Activated naive CD8-positive, alpha-beta T cell treated with anti-CD3 and anti-CD28 coated beads, Interleukin-2, amount 10 ng/mL, durations not matched to agents 7 days and 5 days (primary cell): ENCODE data around the gene SPATA18. TPM values are rescaled to one million over a fixed set of nuclear protein-coding genes. Genes with fewer than 3 reads are reported as not detected.
"Not testable (repeated sequence)": the region's sequence is repeated elsewhere in the genome, so short reads cannot be mapped to it uniquely, and the experiment has no call there.

Experiments
- ATAC-seq: fragments of 150-1000 bp; cut with Tn5 transposase; one replicate; pipeline ENCODE4 v1.10.0; 2021; ENCODE audit warnings: low read depth, moderate library complexity
- POLR2A ChIA-PET: fragments of 350-600 bp; sonication (Branson Sonifier 250); formaldehyde crosslinking; loops from one replicate; lab custom pipeline; 2021; ENCODE audit warnings: antibody characterized with exemption; lab: Charles Lee
- DNase-seq: peaks from one replicate; pipeline ENCODE4 v3.0.0; 2021
- H3K27ac Mint-ChIP-seq: one replicate; pipeline ENCODE4 v1.8.0; 2022; ENCODE audit warnings: mild to moderate bottlenecking, mixed read lengths
- H3K27me3 Mint-ChIP-seq: one replicate; pipeline ENCODE4 v1.8.0; 2022; ENCODE audit warnings: mild to moderate bottlenecking, moderate library complexity, mixed read lengths
- H3K36me3 Mint-ChIP-seq: one replicate; pipeline ENCODE4 v1.8.0; 2021; ENCODE audit warnings: mild to moderate bottlenecking, mixed read lengths
- H3K4me1 Mint-ChIP-seq: one replicate; pipeline ENCODE4 v1.8.0; 2021; ENCODE audit warnings: mixed read lengths
- H3K4me3 Mint-ChIP-seq: one replicate; pipeline ENCODE4 v1.8.0; 2022; ENCODE audit warnings: mild to moderate bottlenecking, moderate library complexity, mixed read lengths
- H3K9me3 Mint-ChIP-seq: one replicate; pipeline ENCODE4 v1.8.0; 2021; ENCODE audit warnings: mixed read lengths
- total RNA-seq, 2 experiments: library from RNA; stranded (reverse); gene quantifications; one replicate each; pipeline ENCODE4 v1.2.3, GENCODE V29; 2021

SPATA18 gene
- total RNA-seq, 2 experiments from 2014 or later = 0.09 to 0.55 TPM

DNA sequence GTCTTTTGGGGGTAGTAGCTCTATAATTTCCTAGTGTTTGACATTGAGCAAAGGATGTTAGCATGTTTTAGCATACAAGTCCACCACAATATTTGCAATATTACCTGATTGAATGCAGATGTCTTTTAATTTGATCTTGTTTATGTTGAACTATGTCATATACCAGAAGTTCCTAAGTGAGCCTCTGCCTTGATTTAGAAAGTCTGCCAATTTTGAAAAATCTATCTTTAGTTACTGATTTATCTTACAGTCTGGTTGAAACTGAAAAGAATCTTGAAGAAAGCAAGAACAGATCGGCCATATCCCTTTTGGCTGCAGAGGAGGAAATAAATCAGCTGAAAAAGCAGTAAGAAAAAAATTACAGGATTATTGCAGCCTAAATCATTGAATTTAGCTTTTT is 18.5 kb downstream of the SPATA18 start:
- H3K9me3 Mint-ChIP-seq = no peaks in the 10 kb centered on the region
- no peak overlapping the region for H3K27ac Mint-ChIP-seq
- ATAC-seq (no peak), DNase-seq (no peak)
- POLR2A ChIA-PET = no interaction called here
- H3K4me3 Mint-ChIP-seq = no peak overlapping the region
- H3K27me3 Mint-ChIP-seq = peaks cover 20% of the 10 kb centered on the region
- H3K4me1 Mint-ChIP-seq = no peaks in the 10 kb centered on the region
- H3K36me3 Mint-ChIP-seq = no peaks in the 10 kb centered on the region

DNA sequence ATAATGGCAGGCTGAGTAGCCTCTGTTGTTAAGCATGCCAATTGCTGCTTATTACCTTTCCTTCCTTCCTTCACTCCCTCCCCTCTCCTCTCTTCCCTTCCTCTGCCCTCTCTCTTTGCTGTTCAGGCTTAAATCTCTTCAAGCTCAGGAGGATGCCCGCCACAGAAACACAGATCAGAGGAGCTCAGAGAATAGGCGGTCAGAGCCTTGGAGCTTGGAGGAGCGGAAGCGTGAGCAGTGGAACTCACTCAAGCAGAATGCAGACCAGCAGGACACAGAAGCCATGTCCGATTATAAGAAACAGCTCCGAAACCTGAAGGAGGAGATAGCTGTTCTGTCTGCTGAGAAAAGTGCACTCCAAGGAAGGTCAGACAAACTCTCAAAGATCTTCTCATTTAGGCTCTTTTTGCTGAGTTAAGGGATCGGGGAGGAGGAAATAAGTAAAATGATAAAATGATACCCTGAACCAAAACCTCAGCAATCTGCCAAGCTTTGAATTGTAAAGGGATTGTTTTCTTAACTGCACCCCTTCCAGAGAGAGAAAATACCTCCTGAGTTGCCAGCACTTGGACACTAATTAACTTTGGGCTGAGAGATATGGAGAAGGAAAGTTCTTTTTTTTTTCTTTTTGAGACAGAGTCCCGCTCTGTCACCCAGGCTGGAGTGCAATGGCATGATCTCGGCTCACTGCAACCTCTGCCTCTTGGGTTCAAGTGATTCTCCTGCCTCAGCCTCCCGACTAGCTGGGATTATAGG is 20.9 kb downstream of the SPATA18 start:
- H3K27ac Mint-ChIP-seq = no peak overlapping the region
- H3K9me3 Mint-ChIP-seq = no peaks in the 10 kb centered on the region
- H3K4me1 Mint-ChIP-seq = no peaks in the 10 kb centered on the region
- H3K36me3 Mint-ChIP-seq = no peaks in the 10 kb centered on the region
- H3K4me3 Mint-ChIP-seq = no peak overlapping the region
- no peak for ATAC-seq
- H3K27me3 Mint-ChIP-seq = peaks cover 36% of the 10 kb centered on the region
- no peak for DNase-seq
- POLR2A ChIA-PET = no interaction called here

DNA sequence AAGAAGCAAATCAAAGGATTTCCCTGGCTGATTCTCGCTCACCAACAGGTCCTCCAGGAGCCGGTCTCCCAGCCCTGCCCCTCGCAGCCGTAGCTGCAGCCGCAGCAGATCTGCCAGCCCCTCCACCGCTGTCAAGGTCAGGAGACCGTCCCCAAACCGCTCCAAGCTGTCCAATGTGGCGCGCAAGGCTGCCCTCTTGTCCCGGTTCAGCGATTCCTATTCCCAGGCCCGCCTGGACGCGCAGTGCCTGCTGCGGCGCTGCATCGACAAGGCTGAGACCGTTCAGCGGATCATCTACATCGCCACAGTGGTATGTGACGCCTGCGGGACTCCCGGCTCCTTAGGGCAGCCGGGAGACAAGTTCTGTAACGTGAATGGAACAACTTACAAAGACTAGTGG is 25.6 kb downstream of the SPATA18 start:
- ATAC-seq (no peak), DNase-seq (no peak)
- no peaks in the 10 kb centered on the region for H3K36me3 Mint-ChIP-seq
- no peak overlapping the region for H3K4me3 Mint-ChIP-seq
- peaks cover 1% of the 10 kb centered on the region for H3K9me3 Mint-ChIP-seq
- H3K4me1 Mint-ChIP-seq = no peaks in the 10 kb centered on the region
- POLR2A ChIA-PET = no interaction called here
- H3K27ac Mint-ChIP-seq = no peak overlapping the region
- H3K27me3 Mint-ChIP-seq = peaks cover 48% of the 10 kb centered on the region

DNA sequence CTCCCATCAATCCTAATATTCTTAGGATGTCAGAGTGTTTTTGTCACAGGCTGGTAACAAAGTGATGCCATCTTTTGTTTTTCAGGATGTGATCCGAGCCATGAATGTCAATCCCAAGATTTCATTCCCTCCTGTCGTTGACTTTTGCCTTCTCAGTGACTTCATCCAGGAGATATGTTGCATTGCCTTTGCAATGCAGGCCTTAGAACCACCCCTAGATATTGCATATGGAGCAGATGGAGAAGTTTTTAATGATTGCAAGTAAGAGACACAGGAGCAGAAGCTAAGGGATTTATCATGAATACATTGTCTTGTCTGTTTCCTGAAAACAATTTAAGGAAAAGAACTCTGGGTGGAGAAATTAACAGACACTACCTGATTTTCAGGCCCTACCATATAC is 28.6 kb downstream of the SPATA18 start:
- DNase-seq (no peak), ATAC-seq (no peak)
- POLR2A ChIA-PET = no interaction called here
- no peak overlapping the region for H3K27ac Mint-ChIP-seq
- H3K36me3 Mint-ChIP-seq = no peaks in the 10 kb centered on the region
- H3K4me1 Mint-ChIP-seq = no peaks in the 10 kb centered on the region
- peaks cover 1% of the 10 kb centered on the region for H3K9me3 Mint-ChIP-seq
- no peak overlapping the region for H3K4me3 Mint-ChIP-seq
- peaks cover 46% of the 10 kb centered on the region for H3K27me3 Mint-ChIP-seq

DNA sequence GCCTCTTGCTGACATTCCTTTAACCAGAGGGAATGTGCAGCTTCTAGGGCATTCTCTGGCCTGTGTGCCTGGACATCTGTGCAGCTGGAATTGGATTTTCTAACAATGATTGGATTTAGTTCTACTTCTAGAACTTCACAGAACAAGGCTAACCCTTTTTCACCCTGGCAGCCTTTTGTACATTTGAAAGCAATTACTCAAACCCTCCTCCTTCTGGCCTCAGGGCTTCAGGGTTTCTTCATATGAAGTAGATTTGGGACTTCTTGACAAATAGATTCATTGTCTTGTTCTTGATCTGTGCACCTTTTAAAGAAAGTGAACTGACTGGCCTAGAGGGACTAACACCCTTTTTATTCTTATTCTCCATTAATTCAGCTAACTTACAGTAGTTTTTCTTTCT is 30.1 kb downstream of the SPATA18 start:
- no peaks in the 10 kb centered on the region for H3K36me3 Mint-ChIP-seq
- H3K27me3 Mint-ChIP-seq = peaks cover 33% of the 10 kb centered on the region
- no peak overlapping the region for H3K4me3 Mint-ChIP-seq
- POLR2A ChIA-PET = no interaction called here
- no peaks in the 10 kb centered on the region for H3K4me1 Mint-ChIP-seq
- H3K27ac Mint-ChIP-seq = no peak overlapping the region
- ATAC-seq (no peak), DNase-seq (no peak)
- peaks cover 1% of the 10 kb centered on the region for H3K9me3 Mint-ChIP-seq

DNA sequence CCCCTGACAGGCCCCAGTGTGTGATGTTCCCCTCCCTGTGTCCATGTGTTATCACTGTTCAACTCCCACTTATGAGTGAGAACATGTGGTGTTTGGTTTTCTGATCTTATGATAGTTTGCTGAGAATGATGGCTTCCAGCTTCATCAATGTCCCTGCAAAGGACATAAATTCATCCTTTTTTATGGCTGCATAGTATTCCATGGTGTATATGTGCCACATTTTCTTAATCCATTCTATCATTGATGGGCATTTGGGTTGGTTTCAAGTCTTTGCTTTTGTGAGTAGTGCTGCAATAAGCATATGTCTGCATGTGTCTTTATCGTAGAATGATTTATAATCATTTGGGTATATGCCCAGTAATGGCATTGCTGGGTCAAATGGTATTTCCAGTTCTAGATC is 35.3 kb downstream of the SPATA18 start:
- POLR2A ChIA-PET, H3K27ac Mint-ChIP-seq, H3K9me3 Mint-ChIP-seq: not testable (repeated sequence)

DNA sequence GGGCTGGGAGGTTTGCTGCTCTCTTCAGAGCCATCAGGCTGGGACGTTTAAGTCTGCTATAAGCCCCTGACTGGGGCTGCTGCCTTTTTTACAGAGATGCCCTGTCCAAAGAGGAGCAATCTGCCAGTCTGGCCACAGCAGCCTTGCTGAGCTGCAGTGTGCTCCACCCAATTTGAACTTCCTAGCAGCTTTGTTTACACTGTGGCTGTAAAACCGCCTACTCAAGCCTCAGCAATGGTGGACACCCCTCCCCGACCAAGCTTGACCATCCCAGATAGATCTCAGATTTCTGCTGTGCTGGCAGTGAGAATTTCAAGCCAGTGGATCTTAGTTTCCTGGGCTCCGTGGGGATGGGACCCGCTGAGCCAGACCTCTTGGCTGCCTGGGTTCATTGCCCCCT is 40.7 kb downstream of the SPATA18 start:
- POLR2A ChIA-PET = no interaction called here
- H3K36me3 Mint-ChIP-seq = no peaks in the 10 kb centered on the region

More for the DNA sequence above, 35.3 kb downstream of the SPATA18 start:
- ATAC-seq, H3K4me3 Mint-ChIP-seq, H3K36me3 Mint-ChIP-seq, H3K27me3 Mint-ChIP-seq, H3K4me1 Mint-ChIP-seq, DNase-seq: not testable (repeated sequence)

DNA sequence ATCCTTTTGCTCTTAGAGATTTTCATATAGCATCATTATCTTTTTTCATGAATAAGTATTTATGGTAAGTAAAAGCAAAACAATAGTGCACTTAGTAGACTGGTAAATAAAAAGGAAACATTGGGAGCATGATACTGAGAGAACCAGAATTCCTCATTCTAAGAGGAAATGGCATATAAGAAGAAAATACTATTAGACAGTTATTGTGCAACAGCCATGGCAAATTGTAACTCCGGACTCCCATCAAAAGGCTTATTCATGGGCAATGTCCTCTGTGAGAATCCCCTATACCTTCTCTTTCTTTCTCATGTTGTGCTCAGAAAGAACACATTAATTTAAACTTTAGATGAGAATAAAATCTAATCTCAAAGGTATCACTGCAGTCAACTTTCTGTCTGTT is 42.4 kb downstream of the SPATA18 start:
- ATAC-seq (no peak), DNase-seq (no peak)
- Mint-ChIP-seq H3K9me3 (no peaks in the 10 kb centered on the region), H3K27me3 (no peaks in the 10 kb centered on the region), H3K36me3 (no peaks in the 10 kb centered on the region), H3K27ac (no peak overlapping the region), H3K4me1 (no peaks in the 10 kb centered on the region), H3K4me3 (no peak overlapping the region)
- POLR2A ChIA-PET = no interaction called here

More for the DNA sequence above, 40.7 kb downstream of the SPATA18 start:
- H3K4me3 Mint-ChIP-seq = no peak overlapping the region
- H3K9me3 Mint-ChIP-seq = peaks cover 1% of the 10 kb centered on the region
- ATAC-seq (no peak), DNase-seq (no peak)
- peaks cover 3% of the 10 kb centered on the region for H3K27me3 Mint-ChIP-seq
- no peak overlapping the region for H3K27ac Mint-ChIP-seq
- H3K4me1 Mint-ChIP-seq = no peaks in the 10 kb centered on the region

DNA sequence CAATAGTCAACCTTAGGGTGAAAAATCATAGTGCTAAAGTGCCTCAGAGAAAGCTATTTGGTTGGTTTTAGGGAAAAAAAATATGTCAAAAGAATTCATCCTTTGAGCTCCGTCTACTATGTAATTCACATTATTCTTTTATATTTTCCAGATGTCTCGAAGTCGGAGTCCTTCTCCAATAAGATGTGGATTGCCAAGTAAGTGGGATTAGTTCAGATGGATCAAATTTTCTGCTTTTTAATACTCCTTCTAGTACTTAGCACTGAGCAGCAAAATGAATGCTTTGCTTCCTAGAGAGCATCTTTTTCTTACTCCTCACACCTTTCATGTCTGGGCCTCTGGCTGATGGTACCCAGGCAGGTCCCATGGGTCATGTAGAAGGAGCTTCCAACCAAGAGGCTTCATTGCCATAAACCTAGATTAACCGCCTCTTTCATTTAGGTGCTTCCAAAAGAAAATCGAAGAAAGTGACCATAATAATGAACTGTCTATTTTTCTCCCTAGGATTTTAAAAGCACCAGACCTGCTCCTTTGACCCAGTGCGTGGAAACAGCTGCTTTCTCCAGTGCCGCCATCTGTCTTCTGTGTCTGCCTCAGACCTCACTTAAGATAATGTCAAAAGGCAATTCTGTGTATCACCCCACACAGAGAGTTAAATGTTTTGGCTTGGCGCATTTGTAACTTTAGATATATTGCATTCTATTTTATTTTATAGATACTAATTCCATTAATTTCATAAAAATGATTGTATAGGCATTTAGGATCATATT is 43.5 kb downstream of the SPATA18 start:
- Mint-ChIP-seq H3K27me3 (no peaks in the 10 kb centered on the region), H3K36me3 (no peaks in the 10 kb centered on the region), H3K27ac (no peak overlapping the region), H3K4me3 (no peak overlapping the region), H3K9me3 (no peaks in the 10 kb centered on the region), H3K4me1 (no peaks in the 10 kb centered on the region)
- no peak for ATAC-seq
- DNase-seq = no peak
- POLR2A ChIA-PET = no interaction called here

DNA sequence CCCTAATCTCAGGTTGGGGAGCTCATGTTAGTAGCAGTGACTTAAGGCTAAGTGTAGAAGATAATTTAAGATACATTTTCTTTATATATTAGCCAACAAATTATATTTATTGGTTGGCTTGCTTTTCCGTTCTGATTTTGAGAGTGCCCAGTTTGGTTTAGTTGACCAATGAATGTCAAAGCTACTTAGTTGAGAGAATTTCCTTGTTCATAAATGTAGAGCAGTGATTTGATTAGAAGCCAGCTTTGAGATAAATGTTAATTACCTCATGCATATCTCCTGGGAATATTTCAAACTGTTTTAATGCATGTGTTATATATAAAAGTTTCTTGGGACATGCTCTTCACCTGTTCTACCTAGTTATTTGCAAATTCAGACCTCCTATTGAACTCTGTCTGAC is 44.3 kb downstream of the SPATA18 start:
- Mint-ChIP-seq H3K36me3 (no peaks in the 10 kb centered on the region), H3K27ac (no peak overlapping the region), H3K4me1 (no peaks in the 10 kb centered on the region), H3K4me3 (no peak overlapping the region), H3K27me3 (peaks cover 5% of the 10 kb centered on the region), H3K9me3 (no peaks in the 10 kb centered on the region)
- ATAC-seq (no peak), DNase-seq (no peak)
- POLR2A ChIA-PET = no interaction called here

DNA sequence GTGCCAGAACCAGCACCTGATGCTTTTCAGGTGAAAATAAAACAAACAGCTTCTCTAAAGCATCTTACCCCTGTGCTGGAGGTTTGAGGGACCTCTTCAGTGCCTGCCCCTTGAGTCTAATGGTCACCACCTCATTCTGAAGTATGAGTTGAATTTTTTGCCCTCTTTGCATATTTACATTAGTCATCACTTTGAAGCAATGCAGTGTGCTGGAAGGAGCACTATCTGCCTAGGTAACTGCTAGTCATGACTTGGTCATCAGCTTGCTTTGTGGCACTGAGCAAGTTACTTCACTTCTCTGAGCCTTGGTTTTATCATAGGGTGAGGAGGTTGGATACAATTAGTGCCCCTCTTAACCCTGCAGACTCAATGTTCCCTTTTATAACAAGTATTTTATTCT is 44.9 kb downstream of the SPATA18 start:
- no peak for ATAC-seq
- Mint-ChIP-seq H3K27me3 (peaks cover 5% of the 10 kb centered on the region), H3K36me3 (no peaks in the 10 kb centered on the region), H3K27ac (no peak overlapping the region), H3K4me3 (no peak overlapping the region), H3K9me3 (no peaks in the 10 kb centered on the region), H3K4me1 (no peaks in the 10 kb centered on the region)
- no peak for DNase-seq
- POLR2A ChIA-PET = no interaction called here

DNA sequence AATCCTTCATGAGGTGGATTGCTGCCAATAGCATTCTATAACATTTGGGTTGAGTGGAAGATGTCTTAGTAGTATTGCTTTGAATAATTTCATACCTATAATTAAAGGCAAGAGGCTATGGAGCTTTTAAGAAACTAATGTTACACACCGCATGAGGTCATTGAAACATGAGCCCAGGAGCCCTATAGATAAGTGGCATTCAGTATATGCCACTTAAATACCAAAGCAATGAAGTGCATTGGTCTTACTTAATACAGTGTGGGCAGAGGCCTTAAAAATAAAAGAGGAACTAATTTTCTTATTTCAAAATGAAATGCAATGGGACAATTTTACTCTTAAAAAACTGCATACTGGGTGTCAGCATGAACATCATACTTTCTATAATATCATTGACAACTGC is 47.5 kb downstream of the SPATA18 start:
- no peaks in the 10 kb centered on the region for H3K9me3 Mint-ChIP-seq
- DNase-seq (no peak), ATAC-seq (no peak)
- no peak overlapping the region for H3K27ac Mint-ChIP-seq
- POLR2A ChIA-PET = no interaction called here
- no peaks in the 10 kb centered on the region for H3K36me3 Mint-ChIP-seq
- peaks cover 5% of the 10 kb centered on the region for H3K27me3 Mint-ChIP-seq
- H3K4me3 Mint-ChIP-seq = no peak overlapping the region
- H3K4me1 Mint-ChIP-seq = no peaks in the 10 kb centered on the region

DNA sequence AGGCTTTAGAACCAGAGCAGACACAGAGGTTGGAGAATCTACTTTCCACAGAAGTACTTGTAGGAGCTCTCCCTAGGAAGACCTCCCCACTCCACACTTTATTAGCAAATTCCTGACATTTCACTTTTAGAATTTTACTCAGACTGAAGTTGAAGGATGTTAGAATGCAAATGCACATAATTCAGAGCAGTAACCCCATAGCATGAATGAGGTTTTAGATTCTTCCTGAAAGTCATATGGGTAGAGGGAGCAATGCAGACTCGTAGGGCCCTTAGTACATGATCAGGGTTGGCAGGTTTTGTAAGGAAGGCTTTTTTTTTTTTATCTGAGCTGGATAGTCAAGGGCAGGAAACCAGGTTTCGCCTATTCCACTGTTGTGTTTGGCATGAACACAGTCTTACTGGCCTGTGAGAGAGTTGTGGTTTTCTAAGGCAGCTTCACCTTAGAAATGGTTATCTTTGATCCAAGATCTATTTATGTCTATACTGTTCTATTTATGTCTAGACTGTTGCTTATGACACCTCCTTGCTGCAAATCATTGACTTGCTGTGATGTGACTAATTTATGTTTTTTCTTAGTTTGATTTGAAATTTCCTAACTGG is 48.9 kb downstream of the SPATA18 start:
- H3K9me3 Mint-ChIP-seq = no peaks in the 10 kb centered on the region
- H3K4me3 Mint-ChIP-seq = no peak overlapping the region
- H3K36me3 Mint-ChIP-seq = no peaks in the 10 kb centered on the region
- ATAC-seq (no peak), DNase-seq (no peak)
- H3K4me1 Mint-ChIP-seq = no peaks in the 10 kb centered on the region
- POLR2A ChIA-PET = no interaction called here
- H3K27ac Mint-ChIP-seq = no peak overlapping the region
- peaks cover 5% of the 10 kb centered on the region for H3K27me3 Mint-ChIP-seq

DNA sequence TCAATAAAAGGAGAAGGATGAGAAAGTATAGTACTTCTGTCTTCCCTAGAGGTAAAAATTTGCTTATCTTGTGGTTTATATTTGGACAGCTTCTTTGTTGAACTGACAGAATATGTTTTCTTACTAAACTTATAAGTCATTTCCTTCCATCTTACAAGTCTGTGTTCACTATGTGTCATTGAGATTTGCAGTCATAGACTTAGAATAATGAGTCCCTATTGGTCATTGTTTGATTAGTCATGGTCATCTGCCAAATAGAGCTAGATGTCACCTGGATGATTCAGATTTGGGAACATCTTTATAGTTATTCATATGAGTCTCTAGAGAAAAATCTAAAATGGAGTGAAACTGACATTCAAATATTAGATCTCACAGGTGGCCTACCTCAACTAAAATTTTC is 51.5 kb downstream of the SPATA18 start:
- POLR2A ChIA-PET = no interaction called here
- Mint-ChIP-seq H3K4me3 (no peak overlapping the region), H3K4me1 (no peaks in the 10 kb centered on the region), H3K27me3 (peaks cover 5% of the 10 kb centered on the region), H3K9me3 (no peaks in the 10 kb centered on the region), H3K36me3 (no peaks in the 10 kb centered on the region), H3K27ac (no peak overlapping the region)
- ATAC-seq (no peak), DNase-seq (no peak)
